ENCODE results near the gene KRT10.

KRT10 gene

DNA sequence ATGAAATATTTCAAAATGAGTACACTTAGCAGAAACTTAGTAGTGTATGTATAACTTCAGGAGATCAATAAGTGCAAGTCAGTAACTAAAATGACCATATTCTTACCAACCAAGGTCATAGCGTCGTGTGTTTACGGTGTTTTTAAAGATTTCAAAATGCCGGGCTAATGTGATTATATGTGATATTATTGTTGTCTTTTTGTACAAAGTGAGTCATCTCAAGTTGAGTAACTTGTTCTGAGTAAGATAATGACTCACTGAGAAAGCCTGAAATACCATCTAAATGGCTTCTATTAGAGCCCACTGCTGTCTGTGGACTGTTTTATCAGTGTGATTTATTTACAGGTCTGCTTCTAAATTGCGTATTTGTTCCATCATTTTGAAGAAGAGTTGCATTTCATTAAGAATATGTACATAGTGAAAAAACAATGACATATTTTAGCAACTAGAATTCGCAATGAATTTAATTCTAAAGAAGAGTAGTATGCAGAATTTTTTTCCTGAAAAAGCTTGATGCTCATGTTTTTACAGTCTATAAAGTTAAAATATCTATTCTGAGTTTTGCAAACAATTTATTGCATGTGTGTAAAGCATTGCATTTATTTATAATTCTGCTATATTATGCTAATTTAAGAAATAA lies 31.9 kb upstream of the KRT10 start (continued):
- TF ChIP-seq, protein P1, sequence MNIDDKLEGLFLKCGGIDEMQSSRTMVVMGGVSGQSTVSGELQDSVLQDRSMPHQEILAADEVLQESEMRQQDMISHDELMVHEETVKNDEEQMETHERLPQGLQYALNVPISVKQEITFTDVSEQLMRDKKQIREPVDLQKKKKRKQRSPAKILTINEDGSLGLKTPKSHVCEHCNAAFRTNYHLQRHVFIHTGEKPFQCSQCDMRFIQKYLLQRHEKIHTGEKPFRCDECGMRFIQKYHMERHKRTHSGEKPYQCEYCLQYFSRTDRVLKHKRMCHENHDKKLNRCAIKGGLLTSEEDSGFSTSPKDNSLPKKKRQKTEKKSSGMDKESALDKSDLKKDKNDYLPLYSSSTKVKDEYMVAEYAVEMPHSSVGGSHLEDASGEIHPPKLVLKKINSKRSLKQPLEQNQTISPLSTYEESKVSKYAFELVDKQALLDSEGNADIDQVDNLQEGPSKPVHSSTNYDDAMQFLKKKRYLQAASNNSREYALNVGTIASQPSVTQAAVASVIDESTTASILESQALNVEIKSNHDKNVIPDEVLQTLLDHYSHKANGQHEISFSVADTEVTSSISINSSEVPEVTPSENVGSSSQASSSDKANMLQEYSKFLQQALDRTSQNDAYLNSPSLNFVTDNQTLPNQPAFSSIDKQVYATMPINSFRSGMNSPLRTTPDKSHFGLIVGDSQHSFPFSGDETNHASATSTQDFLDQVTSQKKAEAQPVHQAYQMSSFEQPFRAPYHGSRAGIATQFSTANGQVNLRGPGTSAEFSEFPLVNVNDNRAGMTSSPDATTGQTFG (tag by site-specific recombination; IDR thresholded peaks at IDR 0.05; ENCODE audit: borderline replicate concordance) = no peak
- TF ChIP-seq ZNF585B (tag by site-specific recombination; IDR thresholded peaks at IDR 0.05) (no peak), ZNF664 (tag by site-specific recombination; IDR thresholded peaks at IDR 0.05) (no peak), FEZF1 (tag by site-specific recombination; IDR thresholded peaks at IDR 0.05) (peak; percentile 77), ZNF24 (tag by site-specific recombination; IDR thresholded peaks at IDR 0.05) (peak; percentile 49; the same call in 1 of the 2 replicates), OSR2 (tag by site-specific recombination; IDR thresholded peaks at IDR 0.05) (peak; percentile 48), ZNF561 (tag by site-specific recombination; IDR thresholded peaks at IDR 0.05; ENCODE audit: borderline replicate concordance) (no peak), ZNF23 (tag by site-specific recombination; IDR thresholded peaks at IDR 0.05; ENCODE audit: borderline replicate concordance) (no peak), ZNF654 (tag by site-specific recombination; IDR thresholded peaks at IDR 0.05; ENCODE audit: low read depth) (peak; percentile 33; the same call in 1 of the 2 replicates), ZNF658 (tag by site-specific recombination; IDR thresholded peaks at IDR 0.05) (no peak), SALL2 (tag by site-specific recombination; IDR thresholded peaks at IDR 0.05; ENCODE audit: borderline replicate concordance) (no peak), YY2 (tag by site-specific recombination; IDR thresholded peaks at IDR 0.05) (peak; percentile 57; the same call in 1 of the 2 replicates), ZFP41 (tag by site-specific recombination; IDR thresholded peaks at IDR 0.05; ENCODE audit: borderline replicate concordance) (no peak), ZNF473 (tag by site-specific recombination; IDR thresholded peaks at IDR 0.05) (no peak)
- TF ChIP-seq, protein P2, sequence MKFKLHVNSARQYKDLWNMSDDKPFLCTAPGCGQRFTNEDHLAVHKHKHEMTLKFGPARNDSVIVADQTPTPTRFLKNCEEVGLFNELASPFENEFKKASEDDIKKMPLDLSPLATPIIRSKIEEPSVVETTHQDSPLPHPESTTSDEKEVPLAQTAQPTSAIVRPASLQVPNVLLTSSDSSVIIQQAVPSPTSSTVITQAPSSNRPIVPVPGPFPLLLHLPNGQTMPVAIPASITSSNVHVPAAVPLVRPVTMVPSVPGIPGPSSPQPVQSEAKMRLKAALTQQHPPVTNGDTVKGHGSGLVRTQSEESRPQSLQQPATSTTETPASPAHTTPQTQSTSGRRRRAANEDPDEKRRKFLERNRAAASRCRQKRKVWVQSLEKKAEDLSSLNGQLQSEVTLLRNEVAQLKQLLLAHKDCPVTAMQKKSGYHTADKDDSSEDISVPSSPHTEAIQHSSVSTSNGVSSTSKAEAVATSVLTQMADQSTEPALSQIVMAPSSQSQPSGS (tag by site-specific recombination; IDR thresholded peaks at IDR 0.05; ENCODE audit: low read depth) = 0 out of 2 replicates have a peak, but pooled peaks have one; percentile 16
- TF ChIP-seq, protein P3, sequence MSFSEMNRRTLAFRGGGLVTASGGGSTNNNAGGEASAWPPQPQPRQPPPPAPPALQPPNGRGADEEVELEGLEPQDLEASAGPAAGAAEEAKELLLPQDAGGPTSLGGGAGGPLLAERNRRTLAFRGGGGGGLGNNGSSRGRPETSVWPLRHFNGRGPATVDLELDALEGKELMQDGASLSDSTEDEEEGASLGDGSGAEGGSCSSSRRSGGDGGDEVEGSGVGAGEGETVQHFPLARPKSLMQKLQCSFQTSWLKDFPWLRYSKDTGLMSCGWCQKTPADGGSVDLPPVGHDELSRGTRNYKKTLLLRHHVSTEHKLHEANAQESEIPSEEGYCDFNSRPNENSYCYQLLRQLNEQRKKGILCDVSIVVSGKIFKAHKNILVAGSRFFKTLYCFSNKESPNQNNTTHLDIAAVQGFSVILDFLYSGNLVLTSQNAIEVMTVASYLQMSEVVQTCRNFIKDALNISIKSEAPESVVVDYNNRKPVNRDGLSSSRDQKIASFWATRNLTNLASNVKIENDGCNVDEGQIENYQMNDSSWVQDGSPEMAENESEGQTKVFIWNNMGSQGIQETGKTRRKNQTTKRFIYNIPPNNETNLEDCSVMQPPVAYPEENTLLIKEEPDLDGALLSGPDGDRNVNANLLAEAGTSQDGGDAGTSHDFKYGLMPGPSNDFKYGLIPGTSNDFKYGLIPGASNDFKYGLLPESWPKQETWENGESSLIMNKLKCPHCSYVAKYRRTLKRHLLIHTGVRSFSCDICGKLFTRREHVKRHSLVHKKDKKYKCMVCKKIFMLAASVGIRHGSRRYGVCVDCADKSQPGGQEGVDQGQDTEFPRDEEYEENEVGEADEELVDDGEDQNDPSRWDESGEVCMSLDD (tag by site-specific recombination; IDR thresholded peaks at IDR 0.05) = no peak
- TF ChIP-seq, protein P4, sequence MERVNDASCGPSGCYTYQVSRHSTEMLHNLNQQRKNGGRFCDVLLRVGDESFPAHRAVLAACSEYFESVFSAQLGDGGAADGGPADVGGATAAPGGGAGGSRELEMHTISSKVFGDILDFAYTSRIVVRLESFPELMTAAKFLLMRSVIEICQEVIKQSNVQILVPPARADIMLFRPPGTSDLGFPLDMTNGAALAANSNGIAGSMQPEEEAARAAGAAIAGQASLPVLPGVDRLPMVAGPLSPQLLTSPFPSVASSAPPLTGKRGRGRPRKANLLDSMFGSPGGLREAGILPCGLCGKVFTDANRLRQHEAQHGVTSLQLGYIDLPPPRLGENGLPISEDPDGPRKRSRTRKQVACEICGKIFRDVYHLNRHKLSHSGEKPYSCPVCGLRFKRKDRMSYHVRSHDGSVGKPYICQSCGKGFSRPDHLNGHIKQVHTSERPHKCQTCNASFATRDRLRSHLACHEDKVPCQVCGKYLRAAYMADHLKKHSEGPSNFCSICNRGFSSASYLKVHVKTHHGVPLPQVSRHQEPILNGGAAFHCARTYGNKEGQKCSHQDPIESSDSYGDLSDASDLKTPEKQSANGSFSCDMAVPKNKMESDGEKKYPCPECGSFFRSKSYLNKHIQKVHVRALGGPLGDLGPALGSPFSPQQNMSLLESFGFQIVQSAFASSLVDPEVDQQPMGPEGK (tag by site-specific recombination; IDR thresholded peaks at IDR 0.05) = no peak
- TF ChIP-seq, protein P5, sequence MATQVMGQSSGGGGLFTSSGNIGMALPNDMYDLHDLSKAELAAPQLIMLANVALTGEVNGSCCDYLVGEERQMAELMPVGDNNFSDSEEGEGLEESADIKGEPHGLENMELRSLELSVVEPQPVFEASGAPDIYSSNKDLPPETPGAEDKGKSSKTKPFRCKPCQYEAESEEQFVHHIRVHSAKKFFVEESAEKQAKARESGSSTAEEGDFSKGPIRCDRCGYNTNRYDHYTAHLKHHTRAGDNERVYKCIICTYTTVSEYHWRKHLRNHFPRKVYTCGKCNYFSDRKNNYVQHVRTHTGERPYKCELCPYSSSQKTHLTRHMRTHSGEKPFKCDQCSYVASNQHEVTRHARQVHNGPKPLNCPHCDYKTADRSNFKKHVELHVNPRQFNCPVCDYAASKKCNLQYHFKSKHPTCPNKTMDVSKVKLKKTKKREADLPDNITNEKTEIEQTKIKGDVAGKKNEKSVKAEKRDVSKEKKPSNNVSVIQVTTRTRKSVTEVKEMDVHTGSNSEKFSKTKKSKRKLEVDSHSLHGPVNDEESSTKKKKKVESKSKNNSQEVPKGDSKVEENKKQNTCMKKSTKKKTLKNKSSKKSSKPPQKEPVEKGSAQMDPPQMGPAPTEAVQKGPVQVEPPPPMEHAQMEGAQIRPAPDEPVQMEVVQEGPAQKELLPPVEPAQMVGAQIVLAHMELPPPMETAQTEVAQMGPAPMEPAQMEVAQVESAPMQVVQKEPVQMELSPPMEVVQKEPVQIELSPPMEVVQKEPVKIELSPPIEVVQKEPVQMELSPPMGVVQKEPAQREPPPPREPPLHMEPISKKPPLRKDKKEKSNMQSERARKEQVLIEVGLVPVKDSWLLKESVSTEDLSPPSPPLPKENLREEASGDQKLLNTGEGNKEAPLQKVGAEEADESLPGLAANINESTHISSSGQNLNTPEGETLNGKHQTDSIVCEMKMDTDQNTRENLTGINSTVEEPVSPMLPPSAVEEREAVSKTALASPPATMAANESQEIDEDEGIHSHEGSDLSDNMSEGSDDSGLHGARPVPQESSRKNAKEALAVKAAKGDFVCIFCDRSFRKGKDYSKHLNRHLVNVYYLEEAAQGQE (tag by site-specific recombination; IDR thresholded peaks at IDR 0.05) = no peak
- TF ChIP-seq, protein P6, sequence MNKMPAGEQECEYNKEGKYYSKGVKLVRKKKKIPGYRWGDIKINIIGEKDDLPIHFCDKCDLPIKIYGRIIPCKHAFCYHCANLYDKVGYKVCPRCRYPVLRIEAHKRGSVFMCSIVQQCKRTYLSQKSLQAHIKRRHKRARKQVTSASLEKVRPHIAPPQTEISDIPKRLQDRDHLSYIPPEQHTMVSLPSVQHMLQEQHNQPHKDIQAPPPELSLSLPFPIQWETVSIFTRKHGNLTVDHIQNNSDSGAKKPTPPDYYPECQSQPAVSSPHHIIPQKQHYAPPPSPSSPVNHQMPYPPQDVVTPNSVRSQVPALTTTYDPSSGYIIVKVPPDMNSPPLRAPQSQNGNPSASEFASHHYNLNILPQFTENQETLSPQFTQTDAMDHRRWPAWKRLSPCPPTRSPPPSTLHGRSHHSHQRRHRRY (tag by site-specific recombination; IDR thresholded peaks at IDR 0.05) = no peak
- TF ChIP-seq, protein P7, sequence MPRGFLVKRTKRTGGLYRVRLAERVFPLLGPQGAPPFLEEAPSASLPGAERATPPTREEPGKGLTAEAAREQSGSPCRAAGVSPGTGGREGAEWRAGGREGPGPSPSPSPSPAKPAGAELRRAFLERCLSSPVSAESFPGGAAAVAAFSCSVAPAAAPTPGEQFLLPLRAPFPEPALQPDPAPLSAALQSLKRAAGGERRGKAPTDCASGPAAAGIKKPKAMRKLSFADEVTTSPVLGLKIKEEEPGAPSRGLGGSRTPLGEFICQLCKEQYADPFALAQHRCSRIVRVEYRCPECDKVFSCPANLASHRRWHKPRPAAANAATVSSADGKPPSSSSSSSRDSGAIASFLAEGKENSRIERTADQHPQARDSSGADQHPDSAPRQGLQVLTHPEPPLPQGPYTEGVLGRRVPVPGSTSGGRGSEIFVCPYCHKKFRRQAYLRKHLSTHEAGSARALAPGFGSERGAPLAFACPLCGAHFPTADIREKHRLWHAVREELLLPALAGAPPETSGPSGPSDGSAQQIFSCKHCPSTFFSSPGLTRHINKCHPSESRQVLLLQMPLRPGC (tag by site-specific recombination; IDR thresholded peaks at IDR 0.05) = peak; percentile 65
- TF ChIP-seq, protein P8, sequence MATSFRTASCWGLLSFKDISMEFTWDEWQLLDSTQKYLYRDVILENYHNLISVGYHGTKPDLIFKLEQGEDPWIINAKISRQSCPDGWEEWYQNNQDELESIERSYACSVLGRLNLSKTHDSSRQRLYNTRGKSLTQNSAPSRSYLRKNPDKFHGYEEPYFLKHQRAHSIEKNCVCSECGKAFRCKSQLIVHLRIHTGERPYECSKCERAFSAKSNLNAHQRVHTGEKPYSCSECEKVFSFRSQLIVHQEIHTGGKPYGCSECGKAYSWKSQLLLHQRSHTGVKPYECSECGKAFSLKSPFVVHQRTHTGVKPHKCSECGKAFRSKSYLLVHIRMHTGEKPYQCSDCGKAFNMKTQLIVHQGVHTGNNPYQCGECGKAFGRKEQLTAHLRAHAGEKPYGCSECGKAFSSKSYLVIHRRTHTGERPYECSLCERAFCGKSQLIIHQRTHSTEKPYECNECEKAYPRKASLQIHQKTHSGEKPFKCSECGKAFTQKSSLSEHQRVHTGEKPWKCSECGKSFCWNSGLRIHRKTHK (tag by site-specific recombination; IDR thresholded peaks at IDR 0.05) = no peak

Data from HEK293 (cell line).